ENCODE data around the gene OBP2A.

DNA sequence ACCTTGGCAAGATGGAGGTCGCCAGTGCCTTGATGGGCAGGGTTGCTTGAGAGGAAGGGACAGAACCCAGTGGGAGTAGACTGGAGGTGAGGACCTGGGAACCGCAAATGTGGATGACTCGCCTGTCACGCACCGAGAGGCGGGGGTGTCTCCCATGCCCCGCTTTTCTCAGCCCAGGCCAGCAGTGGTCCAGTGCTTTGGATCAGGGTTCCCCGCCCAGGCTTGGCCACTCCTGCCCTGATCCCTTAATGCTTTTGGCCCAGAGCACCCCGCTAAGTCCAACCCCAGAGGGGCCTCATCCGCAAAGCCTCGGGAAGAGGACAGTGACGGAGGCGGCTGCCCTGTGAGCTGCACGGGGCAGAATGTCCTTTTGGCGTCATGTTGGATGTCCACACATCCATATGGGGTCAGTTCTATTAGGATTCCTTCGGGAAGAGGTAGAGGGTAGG lies 43.0 kb upstream of the OBP2A start:
- TF ChIP-seq, protein P1, sequence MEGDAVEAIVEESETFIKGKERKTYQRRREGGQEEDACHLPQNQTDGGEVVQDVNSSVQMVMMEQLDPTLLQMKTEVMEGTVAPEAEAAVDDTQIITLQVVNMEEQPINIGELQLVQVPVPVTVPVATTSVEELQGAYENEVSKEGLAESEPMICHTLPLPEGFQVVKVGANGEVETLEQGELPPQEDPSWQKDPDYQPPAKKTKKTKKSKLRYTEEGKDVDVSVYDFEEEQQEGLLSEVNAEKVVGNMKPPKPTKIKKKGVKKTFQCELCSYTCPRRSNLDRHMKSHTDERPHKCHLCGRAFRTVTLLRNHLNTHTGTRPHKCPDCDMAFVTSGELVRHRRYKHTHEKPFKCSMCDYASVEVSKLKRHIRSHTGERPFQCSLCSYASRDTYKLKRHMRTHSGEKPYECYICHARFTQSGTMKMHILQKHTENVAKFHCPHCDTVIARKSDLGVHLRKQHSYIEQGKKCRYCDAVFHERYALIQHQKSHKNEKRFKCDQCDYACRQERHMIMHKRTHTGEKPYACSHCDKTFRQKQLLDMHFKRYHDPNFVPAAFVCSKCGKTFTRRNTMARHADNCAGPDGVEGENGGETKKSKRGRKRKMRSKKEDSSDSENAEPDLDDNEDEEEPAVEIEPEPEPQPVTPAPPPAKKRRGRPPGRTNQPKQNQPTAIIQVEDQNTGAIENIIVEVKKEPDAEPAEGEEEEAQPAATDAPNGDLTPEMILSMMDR (IDR thresholded peaks at IDR 0.05): no peak
- no peak for TF ChIP-seq POLR2A (IDR thresholded peaks at IDR 0.05)
